Brain microvascular endothelial cell (primary cell): ENCODE results near the gene TMPRSS11B.

ENCODE experiments used
- DNase-seq: peaks from one replicate; pipeline ENCODE4 v3.0.0-alpha.2; 2020
- H3K27ac ChIP-seq: fragments of 250-450 bp; sonication (Bioruptor Pico); 2 replicates; pipeline ENCODE4 v1.5.1; 2020; ENCODE audit warnings: mild to moderate bottlenecking, moderate library complexity
- H3K27me3 ChIP-seq: fragments of 250-450 bp; sonication (Bioruptor Pico); replicated peaks from 2 replicates; pipeline ENCODE4 v1.5.1; 2020; ENCODE audit warnings: mild to moderate bottlenecking
- H3K36me3 ChIP-seq: fragments of 250-450 bp; sonication (Bioruptor Pico); replicated peaks from 2 replicates; pipeline ENCODE4 v1.5.1; 2020; ENCODE audit warnings: mild to moderate bottlenecking
- H3K4me3 ChIP-seq: 2 replicates; pipeline ENCODE4 v1.5.1; 2011; ENCODE audit warnings: low read depth, mild to moderate bottlenecking, control low read depth, low read length, moderate library complexity
- in situ Hi-C: cut with HindIII; loops from 2 replicates; pipeline ENCODE4 v1.10.0; 2017; ENCODE audit warnings: low sequenced_read_pairs, low pct_ligation_motif_present
- TF ChIP-seq, protein P1 (sequence below): IDR thresholded peaks from 2 replicates; pipeline ENCODE4 v1.5.1; 2011; ENCODE audit warnings: low read depth, mild to moderate bottlenecking, moderate library complexity, low read length, control low read depth, inconsistent platforms; ENCODE audit errors: missing control alignments

The TMPRSS11B gene

DNA sequence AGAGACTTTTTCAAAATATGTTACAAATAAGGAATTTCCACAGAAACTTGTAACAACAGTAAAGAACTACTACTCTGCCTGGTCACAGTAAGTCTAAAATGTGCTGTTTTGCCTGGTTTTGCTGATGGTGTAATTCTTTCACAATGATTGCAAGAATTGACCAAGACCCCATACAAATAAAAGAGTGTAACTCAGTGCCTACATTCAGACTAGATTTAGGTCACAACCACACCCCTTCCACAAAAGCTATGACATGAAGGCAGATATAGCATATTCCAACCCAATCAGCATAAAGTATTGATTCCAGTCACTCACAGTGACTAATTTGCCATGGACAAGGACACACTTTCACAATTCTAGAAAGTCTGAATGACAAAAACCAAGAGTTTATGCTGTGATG lies 62.1 kb downstream of the TMPRSS11B start:
- no peak for DNase-seq
- in situ Hi-C loops, result no loop called here
- Histone ChIP-seq H3K4me3 (no peak overlapping the region), H3K27ac (no peak overlapping the region), H3K27me3 (no peaks in the 10 kb centered on the region), H3K36me3 (no peaks in the 10 kb centered on the region)
- TF ChIP-seq, protein P1, sequence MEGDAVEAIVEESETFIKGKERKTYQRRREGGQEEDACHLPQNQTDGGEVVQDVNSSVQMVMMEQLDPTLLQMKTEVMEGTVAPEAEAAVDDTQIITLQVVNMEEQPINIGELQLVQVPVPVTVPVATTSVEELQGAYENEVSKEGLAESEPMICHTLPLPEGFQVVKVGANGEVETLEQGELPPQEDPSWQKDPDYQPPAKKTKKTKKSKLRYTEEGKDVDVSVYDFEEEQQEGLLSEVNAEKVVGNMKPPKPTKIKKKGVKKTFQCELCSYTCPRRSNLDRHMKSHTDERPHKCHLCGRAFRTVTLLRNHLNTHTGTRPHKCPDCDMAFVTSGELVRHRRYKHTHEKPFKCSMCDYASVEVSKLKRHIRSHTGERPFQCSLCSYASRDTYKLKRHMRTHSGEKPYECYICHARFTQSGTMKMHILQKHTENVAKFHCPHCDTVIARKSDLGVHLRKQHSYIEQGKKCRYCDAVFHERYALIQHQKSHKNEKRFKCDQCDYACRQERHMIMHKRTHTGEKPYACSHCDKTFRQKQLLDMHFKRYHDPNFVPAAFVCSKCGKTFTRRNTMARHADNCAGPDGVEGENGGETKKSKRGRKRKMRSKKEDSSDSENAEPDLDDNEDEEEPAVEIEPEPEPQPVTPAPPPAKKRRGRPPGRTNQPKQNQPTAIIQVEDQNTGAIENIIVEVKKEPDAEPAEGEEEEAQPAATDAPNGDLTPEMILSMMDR, result no peak

DNA sequence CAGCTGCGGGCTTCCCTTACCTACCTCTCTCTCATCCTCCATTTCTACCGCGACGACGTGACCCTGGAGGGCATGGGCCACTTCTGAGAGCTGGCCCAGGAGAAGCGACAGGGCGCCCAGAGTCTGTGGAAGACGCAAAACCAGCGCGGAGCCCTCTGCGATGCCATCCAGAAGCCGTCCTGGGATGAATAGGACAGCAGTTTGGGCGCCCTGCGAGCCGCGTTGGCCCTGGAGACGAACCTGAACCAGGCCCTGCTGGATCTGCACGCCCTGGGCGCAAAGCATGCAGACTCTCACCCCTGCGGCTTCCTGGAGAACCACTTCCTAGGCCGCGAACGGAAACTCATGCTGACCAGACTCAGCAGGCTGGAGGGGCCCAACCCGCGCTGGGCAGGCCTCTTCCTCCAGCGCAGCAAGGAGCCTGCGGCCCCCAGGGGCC lies 63.1 kb downstream of the TMPRSS11B start:
- no peak for DNase-seq
- Histone ChIP-seq H3K27me3 (no peaks in the 10 kb centered on the region), H3K36me3 (no peaks in the 10 kb centered on the region), H3K27ac (no peak overlapping the region), H3K4me3 (no peak overlapping the region)
- TF ChIP-seq, protein P1, result no peak
- in situ Hi-C loops, result no loop called here

DNA sequence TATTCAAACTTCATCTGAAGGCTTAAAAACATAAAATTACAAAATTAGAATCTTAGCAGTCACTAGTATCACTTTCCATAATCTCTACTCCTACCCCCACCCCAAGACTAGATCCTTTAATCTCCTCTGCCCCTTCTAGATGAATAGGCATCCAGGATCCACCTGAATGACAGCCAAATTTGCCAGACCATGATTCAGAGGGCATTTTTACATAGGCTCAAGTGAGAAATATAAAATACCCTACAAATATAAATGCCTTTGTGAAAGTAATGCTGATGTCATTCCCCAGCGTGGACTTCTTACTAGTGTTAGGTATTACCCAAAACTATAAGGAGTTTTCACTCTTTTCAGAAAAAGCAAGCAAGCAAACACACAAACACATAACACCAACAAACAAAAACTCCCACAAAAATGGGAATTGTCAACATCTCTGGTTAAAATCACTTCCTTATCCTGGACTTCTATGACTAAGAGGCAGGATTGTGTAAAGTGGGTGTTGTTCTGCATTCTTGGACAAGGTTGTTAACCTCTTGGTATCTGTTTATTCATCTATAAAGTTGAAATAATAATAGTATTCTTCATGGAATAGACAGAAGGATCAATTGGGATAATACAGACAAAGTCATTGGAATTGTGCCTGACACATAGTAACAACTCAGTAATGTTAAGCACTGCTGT lies 64.5 kb downstream of the TMPRSS11B start:
- Histone ChIP-seq H3K4me3 (no peak overlapping the region), H3K27ac (no peak overlapping the region), H3K27me3 (no peaks in the 10 kb centered on the region), H3K36me3 (no peaks in the 10 kb centered on the region)
- TF ChIP-seq, protein P1, result no peak
- DNase-seq, result no peak
- in situ Hi-C loops, result no loop called here

DNA sequence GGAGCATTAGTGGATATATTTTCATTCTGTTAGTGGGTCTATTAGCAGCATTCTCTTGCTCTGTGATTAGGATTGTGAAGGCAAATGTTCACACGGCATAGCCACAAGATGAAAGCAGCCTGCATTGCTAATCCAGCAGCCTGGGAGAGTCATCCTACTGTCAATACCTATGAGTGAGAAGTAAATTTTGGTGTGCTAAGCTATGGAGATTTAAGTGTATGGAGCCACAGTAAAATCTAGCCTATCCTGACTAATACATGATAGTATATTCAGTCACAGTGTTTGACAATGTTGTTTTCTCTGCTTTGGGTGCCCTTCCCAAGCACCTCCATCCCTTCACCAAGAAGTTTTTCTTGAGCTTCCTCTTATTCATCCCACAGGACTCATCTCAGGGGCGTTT lies 68.6 kb downstream of the TMPRSS11B start:
- in situ Hi-C loops, result no loop called here
- Histone ChIP-seq H3K27ac (no peak overlapping the region), H3K4me3 (no peak overlapping the region), H3K27me3 (no peaks in the 10 kb centered on the region), H3K36me3 (no peaks in the 10 kb centered on the region)
- TF ChIP-seq, protein P1, result no peak
- DNase-seq, result no peak
